GM19193 (cell line): Measurements from ENCODE around the gene RBM33.

Experiments used
- POLR2A ChIP-seq: IDR thresholded peaks from 4 replicates; pipeline ENCODE4 v1.6.1; 2011; ENCODE audit not compliant: insufficient read depth, insufficient read length; ENCODE audit errors: extremely low read depth

The RBM33 gene

DNA sequence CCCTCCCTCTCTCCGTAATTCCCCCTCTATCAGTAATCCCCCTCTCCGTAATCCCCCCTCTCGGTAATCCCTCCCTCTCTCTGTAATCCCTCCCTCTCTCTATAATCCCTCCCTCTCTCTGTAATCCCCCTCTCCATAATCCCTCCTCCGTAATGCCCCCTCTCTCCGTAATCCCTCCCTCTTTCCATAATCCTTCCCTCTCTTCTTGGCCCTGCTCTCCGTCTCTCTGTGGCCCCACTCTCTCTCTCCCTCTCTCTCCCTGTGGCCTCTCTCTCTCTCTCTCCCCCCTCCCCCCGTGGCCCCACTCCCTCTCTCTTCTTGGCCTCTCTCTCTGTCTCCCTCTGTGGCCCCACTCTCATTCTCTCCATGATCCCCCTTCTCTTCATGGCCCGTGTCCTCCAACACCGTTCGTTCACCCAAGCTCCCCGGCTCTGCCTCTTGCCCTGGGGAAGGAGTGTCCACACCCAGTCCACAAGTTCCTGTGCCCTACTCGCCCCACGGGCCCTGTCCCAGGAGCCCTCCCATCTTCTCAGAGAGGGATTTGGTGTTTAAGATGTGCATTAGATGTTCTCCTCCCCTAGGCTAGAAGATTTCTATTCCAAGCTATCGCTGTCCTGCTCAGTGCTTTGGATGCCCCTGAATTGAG is 148.0 kb downstream of the RBM33 start:
- TF ChIP-seq POLR2A, result no peak

- no peak for TF ChIP-seq POLR2A
Observed at GRCh38 chr7:155792999-155793560, 148.6 kb downstream of the RBM33 start.

GRCh38 chr7:155793720-155794119 is 149.3 kb downstream of the RBM33 start:
- TF ChIP-seq POLR2A, result no peak

GRCh38 chr7:155794196-155794595 is 149.7 kb downstream of the RBM33 start:
- TF ChIP-seq POLR2A, result no peak

GRCh38 chr7:155795401-155795800 is 150.9 kb downstream of the RBM33 start:
- TF ChIP-seq POLR2A, result no peak

DNA sequence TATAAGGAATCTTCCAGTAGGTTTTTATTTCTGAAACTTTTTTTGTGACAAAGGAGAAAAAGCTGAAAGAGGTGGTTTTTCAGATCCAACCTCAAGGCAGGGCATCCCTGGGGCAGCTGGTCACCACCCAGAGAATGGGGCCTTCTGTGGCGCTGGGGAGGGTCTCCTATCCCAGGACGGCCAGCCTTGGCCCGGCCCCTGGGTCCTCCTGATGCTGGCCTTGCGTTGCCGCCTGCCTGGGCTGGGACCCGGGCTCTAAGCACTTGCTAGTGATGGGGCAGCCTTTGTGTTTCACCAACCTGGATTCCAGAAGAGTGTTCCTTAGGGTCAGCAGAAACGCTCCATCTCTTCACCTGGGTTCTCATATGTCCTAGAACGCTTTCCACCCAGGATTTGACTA is 151.5 kb downstream of the RBM33 start:
- no peak for TF ChIP-seq POLR2A

DNA sequence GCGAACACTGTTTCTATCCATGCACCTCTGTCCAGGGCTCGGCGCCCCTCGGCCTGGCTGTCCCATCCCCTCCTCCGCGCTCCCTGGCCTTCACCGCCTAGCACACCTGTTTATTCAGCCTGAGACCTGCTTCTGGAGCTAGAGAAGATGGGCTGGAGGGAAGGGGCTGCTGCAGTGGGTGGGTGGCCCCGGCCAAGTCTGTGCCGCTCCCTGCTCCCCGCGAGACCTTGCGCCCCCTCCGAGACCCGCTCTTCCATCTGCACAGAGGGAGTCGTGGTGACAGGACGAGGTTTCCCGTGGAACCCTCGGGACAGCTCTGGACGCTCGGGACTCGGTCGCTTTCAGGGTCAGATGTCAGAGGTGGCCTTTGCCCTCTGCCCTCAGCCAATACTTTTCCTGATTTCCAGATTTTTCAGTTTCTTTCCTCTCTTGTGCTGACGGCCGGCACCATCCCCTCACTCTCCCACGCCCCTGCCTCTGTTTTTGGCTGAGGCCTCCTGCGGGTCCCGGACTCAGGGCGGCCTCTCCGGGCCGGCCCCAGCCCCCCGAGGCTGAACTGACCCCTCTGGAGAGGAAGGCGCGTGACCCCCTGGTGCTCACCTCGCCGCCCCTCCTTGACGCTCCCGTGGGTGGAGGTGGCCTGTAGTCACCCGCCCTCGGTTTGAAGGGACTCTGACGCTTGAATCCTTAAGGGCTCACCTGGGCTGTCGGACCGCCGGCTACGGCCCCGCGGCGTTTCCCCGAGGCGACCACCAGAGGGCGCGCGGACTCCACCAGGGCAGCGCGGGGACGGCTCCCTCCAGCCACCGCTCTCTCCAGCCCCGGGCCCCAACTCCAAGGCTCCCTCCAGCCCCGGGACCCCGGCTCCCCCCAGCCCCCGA is 152.2 kb downstream of the RBM33 start:
- TF ChIP-seq POLR2A, result no peak

GRCh38 chr7:155797262-155798250 is 153.1 kb downstream of the RBM33 start:
- no peak for TF ChIP-seq POLR2A

DNA sequence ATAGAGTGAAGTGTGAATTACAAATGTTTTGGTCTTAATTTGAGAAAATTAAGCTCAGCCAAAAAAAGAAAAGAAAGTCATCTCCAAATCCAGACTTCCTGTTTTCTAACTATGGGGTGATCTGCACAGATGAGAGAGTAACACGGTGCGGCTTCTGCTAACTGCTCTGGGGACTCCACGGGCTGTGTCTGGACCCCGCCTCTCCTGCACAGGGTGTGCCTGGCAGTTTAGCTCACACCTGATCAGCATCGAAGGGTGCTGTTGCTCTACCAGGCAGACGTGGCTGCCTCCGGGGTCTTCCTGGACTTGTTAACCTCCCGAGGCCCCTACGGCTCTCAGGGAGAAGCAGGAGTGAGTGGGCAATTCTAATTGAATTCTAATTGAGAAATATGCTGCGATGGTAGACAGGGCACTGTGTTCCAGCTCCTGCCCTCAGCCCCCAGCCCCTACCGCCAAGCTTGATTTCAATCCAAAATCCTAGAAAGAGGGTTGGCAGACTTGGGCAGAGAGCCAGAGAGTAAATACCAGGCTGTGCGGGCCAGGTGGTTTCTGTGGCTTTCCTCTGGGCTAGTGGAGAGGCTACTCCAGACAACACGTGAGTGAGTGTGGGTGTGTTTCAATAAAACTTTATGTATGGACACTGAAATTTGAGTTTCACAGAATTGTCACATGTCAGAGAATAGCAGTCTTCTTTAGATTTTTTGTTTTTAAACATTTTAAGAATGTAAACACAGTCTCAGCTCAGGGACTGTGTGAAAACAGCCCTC is 154.4 kb downstream of the RBM33 start:
- TF ChIP-seq POLR2A, result no peak

- TF ChIP-seq POLR2A, result no peak
Observed at GRCh38 chr7:155799514-155799913, 155.1 kb downstream of the RBM33 start.

- TF ChIP-seq POLR2A, result no peak
Observed at GRCh38 chr7:155800301-155800700, 155.8 kb downstream of the RBM33 start.

GRCh38 chr7:155800741-155801267 is 156.3 kb downstream of the RBM33 start:
- TF ChIP-seq POLR2A, result no peak

DNA sequence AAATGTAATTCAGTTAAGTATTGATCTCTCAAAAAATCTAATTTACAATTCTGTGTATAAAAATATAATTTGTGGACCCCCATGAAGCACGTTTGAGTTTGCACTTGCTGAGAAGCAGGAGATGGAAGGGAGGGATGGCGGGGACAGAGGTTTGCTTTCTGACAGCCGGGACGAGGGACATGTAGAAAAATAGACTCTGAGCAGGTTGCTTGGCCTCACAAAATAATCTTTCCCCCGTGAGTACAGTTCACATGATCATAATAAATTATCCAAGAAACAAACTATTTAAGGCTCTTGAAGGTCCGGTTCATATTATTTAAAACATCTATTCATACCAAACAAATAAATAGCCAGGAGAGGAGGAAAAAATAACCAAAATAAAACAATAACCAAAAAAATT is 157.8 kb downstream of the RBM33 start:
- TF ChIP-seq POLR2A, result no peak
